T-helper 22 cell (primary cell): ENCODE measurements around the gene COL12A1.

ENCODE experiments used
- DNase-seq: peaks from one replicate; pipeline ENCODE4 v3.0.0-alpha.2; 2020; ENCODE audit warnings: low read depth

COL12A1 gene

GRCh38 chr6:75096966-75097365 is 108.9 kb downstream of the COL12A1 start:
- no peak for DNase-seq

- no peak for DNase-seq
Observed at GRCh38 chr6:75094614-75095200, 111.1 kb downstream of the COL12A1 start.

- DNase-seq = no peak
Observed at GRCh38 chr6:75091467-75092190, 114.2 kb downstream of the COL12A1 start.

GRCh38 chr6:75090576-75090975 is 115.3 kb downstream of the COL12A1 start:
- no peak for DNase-seq

GRCh38 chr6:75089921-75090320 is 115.9 kb downstream of the COL12A1 start:
- DNase-seq = no peak

GRCh38 chr6:75089151-75089897 is 116.5 kb downstream of the COL12A1 start:
- no peak for DNase-seq

- DNase-seq = no peak
Observed at GRCh38 chr6:75085931-75086635, 119.8 kb downstream of the COL12A1 start.

DNA sequence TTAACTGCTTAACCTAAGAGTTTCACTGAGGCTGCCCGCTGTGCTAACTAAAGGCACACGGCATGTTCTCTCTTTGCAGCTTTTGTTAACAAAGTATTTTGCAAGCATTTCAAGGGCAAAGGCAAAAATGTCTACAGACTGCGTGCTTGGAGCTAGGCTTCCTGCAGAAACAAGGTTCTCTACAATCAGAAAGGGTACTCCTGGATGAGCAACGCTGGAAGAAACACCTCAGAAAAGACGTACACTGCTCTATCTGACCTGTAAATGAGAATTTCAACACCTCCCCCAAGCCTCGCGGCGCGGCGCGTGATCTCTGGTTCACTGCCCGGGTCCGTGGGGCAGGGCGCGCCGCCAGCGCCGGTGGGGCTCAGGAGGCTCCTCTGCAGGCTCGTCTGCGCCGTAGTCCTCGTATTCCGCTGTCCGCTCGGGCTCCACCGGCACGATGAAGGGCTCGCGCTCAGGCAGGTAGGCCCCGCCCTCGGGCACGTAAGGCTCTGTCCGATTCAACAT is 120.9 kb downstream of the COL12A1 start:
- no peak for DNase-seq

DNA sequence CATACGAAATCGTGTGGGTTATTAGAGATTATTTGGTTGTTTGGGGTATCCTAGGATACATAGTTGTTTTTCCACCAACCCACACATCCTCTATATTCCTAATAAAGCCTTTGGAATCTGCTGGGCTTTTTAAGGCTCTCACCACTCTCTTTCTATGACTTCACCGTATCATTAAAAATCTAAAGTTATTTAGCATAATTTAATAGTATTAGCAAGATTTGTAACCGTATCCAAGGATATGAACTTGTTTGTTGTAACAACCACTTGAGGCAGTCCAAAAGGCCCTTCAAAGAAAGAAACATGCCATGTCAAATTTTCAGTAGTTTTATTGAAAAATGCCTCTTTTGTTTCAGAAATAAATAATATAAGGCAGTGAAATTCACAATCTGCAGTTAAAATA is 121.8 kb downstream of the COL12A1 start:
- no peak for DNase-seq

- no peak for DNase-seq
Observed at GRCh38 chr6:75081921-75082320, 123.9 kb downstream of the COL12A1 start.

DNA sequence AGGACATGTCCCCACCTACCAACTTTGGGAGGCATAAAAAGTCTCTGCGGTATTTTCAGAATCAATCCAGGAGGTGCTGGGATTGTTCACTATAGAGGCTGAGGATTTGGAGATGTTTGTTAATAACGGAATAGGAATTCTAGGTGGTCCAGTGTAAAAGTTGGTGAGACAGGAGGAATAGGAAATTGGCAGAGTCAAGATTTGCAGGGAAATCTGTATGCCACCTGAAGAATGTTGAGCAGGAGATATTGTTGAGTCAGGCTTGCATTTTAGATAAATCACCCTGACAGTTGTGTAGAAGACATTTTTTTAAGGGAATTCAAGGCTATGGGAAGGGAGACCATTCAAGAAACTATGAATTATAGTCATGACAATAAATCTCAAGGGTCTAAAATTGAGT is 124.8 kb downstream of the COL12A1 start:
- no peak for DNase-seq

- DNase-seq = no peak
Observed at GRCh38 chr6:75079589-75079988, 126.3 kb downstream of the COL12A1 start.

GRCh38 chr6:75077701-75078100 is 128.2 kb downstream of the COL12A1 start:
- no peak for DNase-seq

- DNase-seq = no peak
Observed at GRCh38 chr6:75076009-75076408, 129.8 kb downstream of the COL12A1 start.

DNA sequence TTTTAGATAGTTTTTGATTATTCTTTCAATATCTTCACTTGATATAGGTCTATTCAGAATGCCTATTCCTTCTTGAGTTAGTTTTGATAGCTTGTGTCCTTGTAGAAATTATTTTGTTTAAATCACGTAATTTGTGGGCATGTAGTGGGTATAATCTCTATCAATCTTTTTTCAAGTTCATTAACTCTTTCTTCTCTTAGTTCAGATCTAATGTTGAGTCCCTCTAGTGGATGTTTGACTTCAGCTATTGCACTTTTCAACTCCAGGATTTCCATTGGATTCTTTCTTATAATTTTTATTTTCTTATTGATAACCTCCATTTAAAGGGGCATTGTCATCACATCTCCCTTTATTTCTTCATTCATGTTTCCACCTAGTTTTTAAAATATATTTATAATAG is 135.6 kb downstream of the COL12A1 start:
- DNase-seq = no peak

DNA sequence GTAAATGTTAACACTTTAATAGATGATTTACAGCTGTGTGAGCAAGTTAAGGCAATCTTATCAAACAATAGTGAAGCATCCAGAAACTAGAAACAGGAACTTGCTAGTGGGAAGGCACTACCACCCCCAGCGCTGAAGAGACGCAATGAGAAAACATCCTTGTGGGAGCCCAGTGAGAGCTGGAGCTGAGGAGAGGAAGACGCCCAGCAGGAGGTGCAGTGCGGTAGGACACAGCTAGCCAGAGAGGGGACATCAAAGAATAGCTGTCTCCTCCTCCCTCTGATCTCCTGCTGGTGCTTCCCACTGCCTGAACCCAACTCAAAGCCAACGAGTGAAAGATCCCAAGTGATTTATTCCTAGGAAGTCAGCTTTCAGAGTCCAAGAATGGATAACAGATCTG is 140.3 kb downstream of the COL12A1 start:
- no peak for DNase-seq

GRCh38 chr6:75052491-75052890 is 153.4 kb downstream of the COL12A1 start:
- no peak for DNase-seq

GRCh38 chr6:75049308-75049707 is 156.5 kb downstream of the COL12A1 start:
- DNase-seq = no peak

GRCh38 chr6:75044846-75045245 is 161.0 kb downstream of the COL12A1 start:
- DNase-seq = no peak

- DNase-seq = no peak
Observed at GRCh38 chr6:75041381-75041780, 164.5 kb downstream of the COL12A1 start.
